ENCODE results near the gene PMEPA1. TPM values are rescaled to one million over a fixed set of nuclear protein-coding genes. Genes with fewer than 3 reads are reported as not detected.

The PMEPA1 gene
- total and polyA plus RNA-seq, 2 donors (not counting 3 experiments of a cell fraction or from before 2014, with no cell fraction given): 31.6 to 33.2 TPM

- no peaks in the 10 kb centered on the region for H3K9me1 ChIP-seq (replicated peaks; ENCODE audit: control insufficient read depth, extremely low read depth, insufficient read depth, low read length)
- POLR2A ChIA-PET: no interaction called here
- no peak overlapping the region for H3K27ac ChIP-seq (ENCODE audit: insufficient read depth, low read depth, low read length)
- no peaks in the 10 kb centered on the region for H3K4me1 ChIP-seq (ENCODE audit: control insufficient read depth, extremely low read depth, insufficient read depth, low read length)
- H3K4me3 ChIP-seq (replicated peaks in 1 of 3; ENCODE audit: insufficient read depth in 1 of 3, low read depth in 1 of 3, low read length in 3 of 3): no peak overlapping the region
- H3K9ac ChIP-seq (replicated peaks; ENCODE audit: extremely low read depth, insufficient read depth, low read length): no peak overlapping the region
- CTCF ChIA-PET: no interaction called here
- H4K20me1 ChIP-seq (replicated peaks; ENCODE audit: control insufficient read depth, extremely low read depth, insufficient read depth, low read length): no peaks in the 10 kb centered on the region
- H3K36me3 ChIP-seq (ENCODE audit: control insufficient read depth in 2 of 2, extremely low read depth in 1 of 2, insufficient read depth in 2 of 2, low read length in 2 of 2): peaks cover 0 to 10% of the 10 kb centered on the region in 2 experiments
- TF ChIP-seq FOS (IDR thresholded peaks at IDR 0.05; ENCODE audit: borderline replicate concordance, insufficient read depth, low read length) (no peak), POLR2AphosphoS5 (IDR thresholded peaks at IDR 0.05; ENCODE audit: insufficient read depth, low read depth, low read length) (no peak), JUN (IDR thresholded peaks at IDR 0.05; ENCODE audit: borderline replicate concordance, insufficient read depth, insufficient read length, low read depth) (no peak), MYC (IDR thresholded peaks at IDR 0.05; ENCODE audit: low read depth, low read length) (no peak), GATA2 (IDR thresholded peaks at IDR 0.05; ENCODE audit: insufficient read depth, insufficient read length, low read depth, low read length) (no peak), EZH2 (IDR thresholded peaks at IDR 0.05; ENCODE audit: borderline replicate concordance, low read depth, low read length, severe bottlenecking) (no peak), CTCF (IDR thresholded peaks at IDR 0.05; ENCODE audit: extremely low read depth in 1 of 2, insufficient read depth in 1 of 2, low read depth in 1 of 2, low read length in 2 of 2) (no peak), MAX (IDR thresholded peaks at IDR 0.05; ENCODE audit: insufficient read depth, insufficient read length) (no peak), POLR2A (IDR thresholded peaks at IDR 0.05; ENCODE audit: low read depth, low read length) (no peak)
- FAIRE-seq (no peak), DNase-seq (ENCODE audit: low read depth, low spot score) (no peak)
- dilution Hi-C loops (cut with MboI; ENCODE audit: extremely low pct_ligation_motif_present, low sequenced_read_pairs): no loop called here
- H3K4me2 ChIP-seq (ENCODE audit: insufficient read depth, low read length): no peak overlapping the region
- H3K9me3 ChIP-seq (replicated peaks; ENCODE audit: control insufficient read depth, insufficient read depth, low read length): no peaks in the 10 kb centered on the region
- H3K79me2 ChIP-seq (ENCODE audit: control insufficient read depth, insufficient read depth, low read length): peaks cover 10% of the 10 kb centered on the region
- H3K27me3 ChIP-seq (ENCODE audit: control insufficient read depth in 2 of 2, insufficient read depth in 2 of 2, low read length in 2 of 2): no peaks in the 10 kb centered on the region
- no peak overlapping the region for H2AFZ ChIP-seq (ENCODE audit: low read depth, low read length)
- intact Hi-C loops (cut with micrococcal nuclease): loop anchor here (10.0 kb wide), 1 partner anchor 205 kb away; no protein-coding TSS in a partner anchor
- no TSS peak for BruUV-seq (replicated peaks)
These were observed 50.2 kb downstream of the PMEPA1 start for GRCh38 chr20:57659517-57660180.

Data from endothelial cell of umbilical vein (primary cell).